K562 (cell line): ENCODE results near the gene NSMCE1. TPM values are rescaled to one million over a fixed set of nuclear protein-coding genes. Genes with fewer than 3 reads are reported as not detected.
A peak's percentile ranks its signal among the peaks of the same experiment; 100 is the strongest.

Source experiments
- ATAC-seq: fragments of 200-7000 bp; cut with Tn5 transposase; 3 replicates; pipeline ENCODE4 v1.9.1; 2020; ENCODE audit warnings: moderate library complexity
- BruUV-seq: library from RNA; stranded (reverse); fragments of 400-500 nt; replicated peaks from 2 replicates; lab custom pipeline; 2021; lab: Mats Ljungman, UMichigan
- CTCF ChIA-PET: fragments of 300-600 bp; formaldehyde crosslinking; extraction: SDS; loops from one replicate; lab custom pipeline; 2021; ENCODE audit warnings: low intra/inter-chr PET ratio; lab: Yijun Ruan, JAX
- POLR2A ChIA-PET: fragments of 300-600, 350-650 bp; sonication (Branson Sonifier 250); formaldehyde crosslinking; extraction: SDS; loops from one replicate; lab custom pipeline; 2021; ENCODE audit warnings: antibody characterized with exemption, inconsistent platforms; lab: Yijun Ruan, JAX
- DNase-seq, 4 experiments: peaks; one replicate each; pipeline versions ENCODE4 v3.0.0 to v3.0.0-alpha.2; 2011 to 2018; ENCODE audit warnings: low spot score in 3 of 4, mixed read lengths in 3 of 4; ENCODE audit errors: extremely low read depth in 1 of 4
- FAIRE-seq: peaks from 2 replicates; lab custom pipeline; 2011; peaks lifted over from hg19 to GRCh38; lab: Jason Lieb, UNC
- H2AFZ ChIP-seq: 2 replicates; pipeline ENCODE4 v1.6.0; 2011; ENCODE audit warnings: low read depth, low read length, control low read depth, inconsistent platforms
- H3K27ac ChIP-seq: fragments of 200-600 bp; 3 replicates; pipeline ENCODE4 v1.8.0; 2011; ENCODE audit warnings: low read depth, mild to moderate bottlenecking, control low read depth, inconsistent platforms, low read length, moderate library complexity, mixed read lengths; ENCODE audit errors: extremely low read depth
- H3K27me3 ChIP-seq, 2 experiments: fragments of 300-600 bp in 1 of 2; 2 replicates in 1 of 2; 3 replicates in 1 of 2; pipeline versions ENCODE4 v1.6.0 to v1.8.0; 2011; ENCODE audit warnings: inconsistent platforms in 2 of 2, low read length in 2 of 2, mild to moderate bottlenecking in 1 of 2, mixed read lengths in 1 of 2, moderate library complexity in 1 of 2; ENCODE audit not compliant: control insufficient read depth in 2 of 2, insufficient read depth in 2 of 2
- H3K36me3 ChIP-seq: fragments of 300-600 bp; 3 replicates; pipeline ENCODE4 v1.8.0; 2011; ENCODE audit warnings: mild to moderate bottlenecking, low read length, inconsistent platforms; ENCODE audit not compliant: control insufficient read depth, insufficient read depth
- H3K4me1 ChIP-seq, 2 experiments: fragments of 200-600 bp in 1 of 2; replicated peaks in 1 of 2; 2 replicates in 1 of 2; 3 replicates in 1 of 2; pipeline versions ENCODE4 v1.5.1 to v1.8.0; 2011; ENCODE audit warnings: inconsistent platforms in 2 of 2, low read length in 2 of 2, mild to moderate bottlenecking in 1 of 2, mixed read lengths in 1 of 2, moderate library complexity in 1 of 2; ENCODE audit not compliant: control insufficient read depth in 2 of 2, insufficient read depth in 2 of 2
- H3K4me2 ChIP-seq: 2 replicates; pipeline ENCODE4 v1.6.1; 2011; ENCODE audit warnings: low read length, control low read depth, inconsistent platforms, mixed read lengths; ENCODE audit not compliant: insufficient read depth
- H3K4me3 ChIP-seq: fragments of 200-600 bp; sonication (generic), shearing (Covaris generic); 2 replicates; pipeline ENCODE4 v1.5.1; 2016; ENCODE audit warnings: control low read depth, inconsistent platforms
- H3K79me2 ChIP-seq: fragments of 200-600 bp; 3 replicates; pipeline ENCODE4 v1.8.0; 2011; ENCODE audit warnings: low read length, inconsistent platforms; ENCODE audit not compliant: control insufficient read depth, insufficient read depth
- H3K9ac ChIP-seq, 2 experiments: 2 replicates each; pipeline versions ENCODE4 v1.6.0 to v1.6.1; 2011; ENCODE audit warnings: low read depth in 2 of 2, low read length in 2 of 2, control low read depth in 1 of 2, inconsistent platforms in 1 of 2, mild to moderate bottlenecking in 1 of 2, mixed read lengths in 1 of 2; ENCODE audit not compliant: insufficient read depth in 1 of 2
- H3K9me1 ChIP-seq: one replicate; pipeline ENCODE4 v1.6.0; 2011; ENCODE audit warnings: inconsistent platforms, mild to moderate bottlenecking, low read length, moderate library complexity; ENCODE audit not compliant: control insufficient read depth, insufficient read depth
- H3K9me3 ChIP-seq: replicated peaks from 2 replicates; pipeline ENCODE4 v1.5.1; 2011; ENCODE audit warnings: low read depth, low read length, inconsistent platforms; ENCODE audit not compliant: control insufficient read depth, insufficient read depth
- H4K20me1 ChIP-seq: replicated peaks from 2 replicates; pipeline ENCODE4 v1.6.1; 2011; ENCODE audit warnings: low read length, inconsistent platforms, mixed read lengths; ENCODE audit not compliant: control insufficient read depth, insufficient read depth
- BMI1 ChIP-seq: fragments of 150-350 bp; IDR thresholded peaks from 2 replicates; pipeline ENCODE4 v1.6.1; 2014; ENCODE audit warnings: low read length
- DMBX1 ChIP-seq: fragments of 250-450 bp; sonication (Bioruptor Pico); IDR thresholded peaks from 2 replicates; pipeline ENCODE4 v1.8.0; 2022; ENCODE audit warnings: inconsistent platforms, mild to moderate bottlenecking, moderate library complexity, borderline replicate concordance
- DPF2 ChIP-seq: fragments of 450-650 bp; IDR thresholded peaks from 2 replicates; pipeline ENCODE4 v1.6.1; 2016
- EGR1 ChIP-seq: fragments of 450-650 bp; conservative IDR thresholded peaks from 2 replicates; pipeline ENCODE4 v1.6.1; 2017; ENCODE audit warnings: mild to moderate bottlenecking
- FOXK1 ChIP-seq: sonication (generic); formaldehyde crosslinking; IDR thresholded peaks from 2 replicates; pipeline ENCODE4 v1.8.0; 2022; ENCODE audit warnings: missing genetic modification reagents, mild to moderate bottlenecking, borderline replicate concordance
- FUS ChIP-seq: fragments of 200-400 bp; formaldehyde crosslinking; optimal IDR thresholded peaks from 2 replicates; pipeline ENCODE3; 2017; ENCODE audit warnings: low read depth, low read length
- KLF6 ChIP-seq: fragments of 250-450 bp; sonication (Bioruptor Pico); IDR thresholded peaks from 2 replicates; pipeline ENCODE4 v1.4.0; 2020; ENCODE audit warnings: mild to moderate bottlenecking, moderate library complexity, borderline replicate concordance
- NUFIP1 ChIP-seq: fragments of 450-650 bp; IDR thresholded peaks from 2 replicates; pipeline ENCODE4 v1.6.1; 2018; ENCODE audit not compliant: partially characterized antibody
- RAD51 ChIP-seq: fragments of 450-650 bp; IDR thresholded peaks from 2 replicates; pipeline ENCODE4 v1.7.1; 2016; ENCODE audit warnings: low read depth, mild to moderate bottlenecking, borderline replicate concordance
- TEAD2 ChIP-seq: fragments of 450-650 bp; IDR thresholded peaks from 2 replicates; pipeline ENCODE4 v1.6.1; 2016; ENCODE audit warnings: missing genetic modification characterization, control low read depth, missing compliant biosample characterization
- ZNF174 ChIP-seq: fragments of 250-450 bp; sonication (Bioruptor Pico); IDR thresholded peaks from 2 replicates; pipeline ENCODE4 v1.4.0; 2020; ENCODE audit warnings: mild to moderate bottlenecking
- ZNF316 ChIP-seq: fragments of 450-650 bp; IDR thresholded peaks from 2 replicates; pipeline ENCODE4 v1.6.1; 2016
- WGBS: fragments of 100-300 bp; shearing (Covaris generic); methylation state at CpG from one replicate; pipeline ENCODE4 v1.1.6; 2016; ENCODE audit warnings: low coverage, mixed read lengths; ENCODE audit not compliant: insufficient coverage; ENCODE audit errors: missing lambda C conversion rate; 5-methylcytosine and 5-hydroxymethylcytosine counted together
- in situ Hi-C: fragments of 300-500 bp; cut with MboI; formaldehyde crosslinking; loops from 4 replicates; pipeline ENCODE4 v1.15.0; 2018; ENCODE audit warnings: inconsistent platforms, mixed read lengths
- intact Hi-C: fragments of 100-400 bp; cut with micrococcal nuclease; formaldehyde crosslinking; loops from 2 replicates; pipeline ENCODE4 v1.14.2; 2022
- polyA plus RNA-seq, 8 experiments: library from polyadenylated mRNA; depleted of rRNA in 4 of 8; stranded (reverse) in 5 of 8; unstranded in 3 of 8; fragments of >200 nt; fragmentation: Nextera tagmentation in 2 of 8; fragmentation: Illumina TruSeq in 1 of 8; extraction: Ambion mirVana in 2 of 8; extraction: Trizol in 1 of 8; gene quantifications; 2 replicates each; pipeline versions ENCODE4 v1.2.1 to v1.2.3, GENCODE V29; 2011 to 2014; ENCODE audit warnings: inconsistent platforms in 1 of 8, missing spikeins in 1 of 8
- total RNA-seq, 7 experiments: library from RNA; depleted of rRNA in 6 of 7; stranded (reverse); fragments of >200 nt in 6 of 7; fragmentation: Illumina TruSeq in 2 of 7; extraction: Trizol in 2 of 7; gene quantifications; 2 replicates each; pipeline versions ENCODE4 v1.2.1 to v1.2.3, GENCODE V29; 2011 to 2021; ENCODE audit warnings: low replicate concordance in 1 of 7

Gene NSMCE1
- total and polyA plus RNA-seq, 9 of the 15 experiments (the other 6 are each of a cell fraction or from before 2014, with no cell fraction given): 52.1 to 163 (median 61.5) TPM

DNA sequence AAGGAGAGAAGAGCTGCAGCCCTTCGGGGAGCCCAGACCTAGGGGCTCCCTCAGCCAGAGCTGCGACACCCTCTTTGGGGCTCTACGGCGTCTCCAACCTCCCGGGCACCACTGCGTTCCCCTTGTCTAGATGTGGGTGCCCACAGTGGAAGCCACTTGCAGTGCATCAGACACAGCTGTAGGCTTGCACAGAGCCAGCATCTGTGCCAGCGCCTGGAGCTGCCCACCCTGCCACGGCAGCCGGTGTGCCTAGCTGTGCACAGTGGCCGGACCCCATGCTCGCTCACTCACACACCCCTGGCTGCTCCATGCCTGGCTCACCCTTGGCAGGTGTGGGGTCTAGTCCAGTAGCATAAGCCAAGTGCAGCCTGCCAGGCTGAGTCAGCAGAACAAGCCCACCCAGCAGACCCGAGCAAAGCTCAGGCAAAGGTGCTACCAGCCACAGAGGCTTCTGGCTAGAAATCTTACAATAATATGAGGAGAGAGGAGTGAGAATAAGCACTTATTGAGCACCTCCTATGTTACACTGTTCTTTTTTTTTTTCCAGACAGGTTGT is 78.2 kb downstream of the NSMCE1 start:
- Histone ChIP-seq H3K27me3 (peaks cover 7 to 21% of the 10 kb centered on the region in 2 experiments; a peak in 3 of 5 replicates), H4K20me1 (no peaks in the 10 kb centered on the region), H3K9me3 (no peaks in the 10 kb centered on the region), H3K9me1 (no peaks in the 10 kb centered on the region), H3K4me2 (no peak overlapping the region), H3K9ac (no peak overlapping the region), H3K79me2 (no peaks in the 10 kb centered on the region), H3K27ac (no peak overlapping the region), H2AFZ (no peak overlapping the region), H3K36me3 (no peaks in the 10 kb centered on the region), H3K4me3 (no peak overlapping the region), H3K4me1 (peaks cover 0 to 11% of the 10 kb centered on the region in 2 experiments; a peak in 3 of 5 replicates)
- DNase-seq (no peak), ATAC-seq (no peak), FAIRE-seq (no peak)
- 18% methylated on average over 8 of the region's 12 CpGs for WGBS
- intact Hi-C loops: no loop called here
- no TSS peak for BruUV-seq
- ChIA-PET CTCF (no interaction called here), POLR2A (interaction anchor here (0.6 to 2.0 kb wide), 3 partner anchors 8 to 13 kb away, joined by 3 to 5 read pairs (median 3); partner anchors contain the start of gene KDM8)
- in situ Hi-C loops: no loop called here
- TF ChIP-seq NUFIP1 (no peak), TEAD2 (tag) (no peak), ZNF316 (peak; percentile 34; the same call in 1 of the 2 replicates)

DNA sequence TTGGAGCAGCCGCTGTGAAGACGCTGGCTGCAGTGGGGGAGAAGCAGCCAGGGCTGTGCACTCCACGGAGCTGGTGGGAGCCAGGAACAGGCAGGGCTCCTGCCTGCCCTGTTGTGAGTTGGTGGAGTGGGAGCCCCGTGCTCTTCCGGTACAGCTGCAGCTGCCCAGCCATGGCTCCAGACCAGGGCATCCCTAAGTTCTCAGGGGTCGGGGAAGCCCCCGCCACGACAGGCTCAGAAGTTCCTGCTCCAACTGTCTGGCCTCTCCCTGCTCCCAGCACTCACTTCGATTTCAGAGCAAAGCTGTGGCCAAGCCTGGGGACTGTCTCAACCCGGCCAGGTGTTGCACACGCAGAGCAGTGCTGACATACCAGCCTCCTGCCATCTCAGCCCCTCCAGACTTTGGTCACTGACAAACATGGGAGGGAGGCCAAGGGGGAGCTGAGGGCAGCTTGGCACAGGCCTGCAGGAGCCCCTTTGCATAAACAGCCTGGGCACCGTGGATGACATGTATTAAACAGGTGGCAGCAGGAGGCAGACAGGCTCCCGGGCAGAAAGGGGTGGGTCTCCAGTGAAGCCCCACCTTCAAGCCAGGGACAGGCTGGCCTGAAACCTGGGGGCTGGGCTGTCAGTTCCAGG is 79.1 kb downstream of the NSMCE1 start:
- Histone ChIP-seq H2AFZ (peak overlapping the region; percentile 11; the same call in 1 of the 2 replicates), H3K4me1 (peaks cover 0 to 11% of the 10 kb centered on the region in 2 experiments; a peak in 4 of 5 replicates), H3K4me2 (no peak overlapping the region), H3K27me3 (peaks cover 7 to 21% of the 10 kb centered on the region in 2 experiments; a peak in 3 of 5 replicates), H3K79me2 (no peaks in the 10 kb centered on the region), H3K36me3 (no peaks in the 10 kb centered on the region), H3K27ac (no peak overlapping the region), H3K9me1 (no peaks in the 10 kb centered on the region), H3K9ac (peak overlapping the region in 1 of 2 experiments; percentile 78; a peak in 2 of 4 replicates), H4K20me1 (no peaks in the 10 kb centered on the region), H3K4me3 (no peak overlapping the region), H3K9me3 (no peaks in the 10 kb centered on the region)
- no peak for FAIRE-seq
- ChIA-PET CTCF (no interaction called here), POLR2A (no interaction called here)
- WGBS: 15% methylated on average over 13 of the region's 13 CpGs
- no peak for DNase-seq
- in situ Hi-C loops: no loop called here
- TF ChIP-seq KLF6 (CRISPR knock-in tag) (no peak), DMBX1 (CRISPR knock-in tag) (no peak), FOXK1 (no peak), FUS (no peak), DPF2 (no peak), ZNF174 (CRISPR knock-in tag) (no peak), EGR1 (no peak), BMI1 (no peak), RAD51 (no peak)
- intact Hi-C loops: no loop called here
- BruUV-seq: no TSS peak
- peak; percentile 39; the same call in 2 of the 3 replicates for ATAC-seq
